GM12878 (cell line): ENCODE measurements around the gene GPC5. TPM values are rescaled to one million over a fixed set of nuclear protein-coding genes. Genes with fewer than 3 reads are reported as not detected.

Experiments used
- ATAC-seq: fragments of 200-7000 bp; cut with Tn5 transposase; 3 replicates; pipeline ENCODE4 v1.9.1; 2020; ENCODE audit warnings: mild to moderate bottlenecking, moderate library complexity
- BruUV-seq: library from RNA; stranded (reverse); fragments of 400-500 nt; replicated peaks from 2 replicates; lab custom pipeline; 2021; lab: Mats Ljungman, UMichigan
- CTCF ChIA-PET: fragments of 300-600 bp; sonication (Branson Sonifier 250); formaldehyde crosslinking; extraction: SDS; loops from one replicate; lab custom pipeline; 2021; ENCODE audit warnings: inconsistent platforms; lab: Yijun Ruan, JAX
- POLR2A ChIA-PET: fragments of 350-600 bp; formaldehyde crosslinking; extraction: SDS; loops from one replicate; lab custom pipeline; 2021; ENCODE audit warnings: inconsistent platforms; lab: Charles Lee
- RAD21 ChIA-PET: fragments of 300-600 bp; sonication (Branson Sonifier 250); formaldehyde crosslinking; loops from one replicate; lab custom pipeline; 2023; ENCODE audit warnings: antibody characterized with exemption; ENCODE audit not compliant: unreplicated experiment; lab: Charles Lee
- SMC1A ChIA-PET: fragments of 300-600 bp; sonication (Branson Sonifier 250); formaldehyde crosslinking; loops from one replicate; lab custom pipeline; 2023; ENCODE audit not compliant: unreplicated experiment, uncharacterized antibody; lab: Charles Lee
- DNase-seq: peaks from one replicate; pipeline ENCODE4 v3.0.0-alpha.2; 2011; ENCODE audit warnings: low read depth, low spot score
- FAIRE-seq: peaks from 3 replicates; lab custom pipeline; 2011; peaks lifted over from hg19 to GRCh38; lab: Jason Lieb, UNC
- H2AFZ ChIP-seq: 2 replicates; pipeline ENCODE4 v1.6.0; 2011; ENCODE audit warnings: low read depth, low read length, control low read depth; ENCODE audit not compliant: control insufficient read depth
- H3K27ac ChIP-seq: 2 replicates; pipeline ENCODE4 v1.5.1; 2011; ENCODE audit warnings: control low read depth; ENCODE audit not compliant: control insufficient read depth, insufficient read depth
- H3K27me3 ChIP-seq, 2 experiments: replicated peaks in 1 of 2; 2 replicates each; pipeline versions ENCODE4 v1.6.0 to v1.6.1; 2011; ENCODE audit warnings: low read length in 1 of 2; ENCODE audit not compliant: control insufficient read depth in 2 of 2, insufficient read depth in 2 of 2
- H3K36me3 ChIP-seq, 2 experiments: 2 replicates each; pipeline ENCODE4 v1.5.1; 2011; ENCODE audit warnings: low read length in 1 of 2; ENCODE audit not compliant: control insufficient read depth in 2 of 2, insufficient read depth in 2 of 2
- H3K4me1 ChIP-seq: 2 replicates; pipeline ENCODE4 v1.6.1; 2011; ENCODE audit warnings: mild to moderate bottlenecking, low read length, moderate library complexity, mixed read lengths; ENCODE audit not compliant: control insufficient read depth, insufficient read depth
- H3K4me2 ChIP-seq: 2 replicates; pipeline ENCODE4 v1.6.0; 2011; ENCODE audit warnings: control low read depth; ENCODE audit not compliant: control insufficient read depth, insufficient read depth
- H3K4me3 ChIP-seq: fragments of 200-600 bp; sonication (generic); 2 replicates; pipeline ENCODE4 v1.5.1; 2016
- H3K79me2 ChIP-seq: 2 replicates; pipeline ENCODE4 v1.6.0; 2011; ENCODE audit warnings: low read length; ENCODE audit not compliant: control insufficient read depth, insufficient read depth
- H3K9ac ChIP-seq: 2 replicates; pipeline ENCODE4 v1.8.0; 2011; ENCODE audit warnings: low read length, control low read depth, mixed read lengths; ENCODE audit not compliant: control insufficient read depth, insufficient read depth
- H3K9me3 ChIP-seq: replicated peaks from 3 replicates; pipeline ENCODE4 v1.5.1; 2011; ENCODE audit warnings: mild to moderate bottlenecking, low read length; ENCODE audit not compliant: control insufficient read depth, insufficient read depth
- H4K20me1 ChIP-seq: 2 replicates; pipeline ENCODE4 v1.6.0; 2011; ENCODE audit not compliant: control insufficient read depth, insufficient read depth
- CBX3 ChIP-seq: fragments of 200-600 bp; sonication (generic); IDR thresholded peaks from 2 replicates; pipeline ENCODE4 v1.6.1; 2016; ENCODE audit warnings: low read depth, borderline replicate concordance
- CREM ChIP-seq: IDR thresholded peaks from 2 replicates; pipeline ENCODE4 v1.6.1; 2014; ENCODE audit warnings: antibody characterized with exemption, low read depth
- FOS ChIP-seq: IDR thresholded peaks from 3 replicates; pipeline ENCODE4 v1.6.1; 2011; ENCODE audit warnings: borderline replicate concordance; ENCODE audit not compliant: insufficient read length; ENCODE audit errors: extremely low read depth
- GATAD2B ChIP-seq: fragments of 450-650 bp; conservative IDR thresholded peaks from 2 replicates; pipeline ENCODE4 v1.6.1; 2017; ENCODE audit warnings: low read depth, mild to moderate bottlenecking, moderate library complexity
- IKZF2 ChIP-seq, 2 experiments: fragments of 450-650 bp; IDR thresholded peaks; 2 replicates each; pipeline ENCODE4 v1.6.1; 2017; ENCODE audit warnings: mild to moderate bottlenecking in 2 of 2, moderate library complexity in 2 of 2
- JUNB ChIP-seq: IDR thresholded peaks from 2 replicates; pipeline ENCODE4 v1.6.1; 2016; ENCODE audit warnings: antibody characterized with exemption, mild to moderate bottlenecking
- NR2F1 ChIP-seq: fragments of 450-650 bp; conservative IDR thresholded peaks from 2 replicates; pipeline ENCODE4 v1.6.1; 2017; ENCODE audit warnings: mild to moderate bottlenecking
- POLR2A ChIP-seq: IDR thresholded peaks from 2 replicates; pipeline ENCODE4 v1.6.1; 2011; ENCODE audit warnings: low read depth, mild to moderate bottlenecking, low read length
- SUZ12 ChIP-seq: fragments of 200-600 bp; sonication (generic); IDR thresholded peaks from one replicate; pipeline ENCODE4 v1.6.1; 2018; ENCODE audit warnings: antibody characterized with exemption, mild to moderate bottlenecking; ENCODE audit not compliant: unreplicated experiment
- ZNF207 ChIP-seq: fragments of 450-650 bp; IDR thresholded peaks from 2 replicates; pipeline ENCODE4 v1.6.1; 2014; ENCODE audit warnings: antibody characterized with exemption, mild to moderate bottlenecking, borderline replicate concordance
- WGBS: methylation state at CpG from one replicate; pipeline ENCODE4 v1.1.6; 2016; ENCODE audit warnings: low lambda C conversion rate; ENCODE audit not compliant: insufficient replicate concordance, insufficient coverage; ENCODE audit errors: missing lambda C conversion rate; 5-methylcytosine and 5-hydroxymethylcytosine counted together
- in situ Hi-C: fragments of 300-500 bp; cut with MboI; formaldehyde crosslinking; loops from 9 replicates; pipeline ENCODE4 v1.14.3; 2018; ENCODE audit warnings: mixed read lengths
- intact Hi-C: fragments of 100-400 bp; cut with micrococcal nuclease; formaldehyde crosslinking; loops from one replicate; pipeline ENCODE4 v1.14.2; 2022; ENCODE audit not compliant: unreplicated experiment
- polyA plus RNA-seq, 11 experiments: library from polyadenylated mRNA; depleted of rRNA in 4 of 11; unstranded in 6 of 11; stranded (reverse) in 5 of 11; fragments of >200 nt; fragmentation: Nextera tagmentation in 4 of 11; fragmentation: Illumina TruSeq in 1 of 11; extraction: Ambion mirVana in 4 of 11; extraction: Trizol in 1 of 11; gene quantifications; 1 replicate in 1 of 11; 2 replicates in 10 of 11; pipeline versions ENCODE4 v1.2.1 to v1.2.3, GENCODE V29; 2011 to 2016; ENCODE audit warnings: inconsistent platforms in 2 of 11, missing spikeins in 2 of 11, low read depth in 1 of 11
- total RNA-seq, 4 experiments: library from RNA; depleted of rRNA in 3 of 4; stranded (reverse); fragments of >200 nt in 3 of 4; fragmentation: Illumina TruSeq in 1 of 4; extraction: Trizol in 1 of 4; gene quantifications; 2 replicates each; pipeline versions ENCODE4 v1.2.1 to v1.2.3, GENCODE V29; 2013 to 2021
- TF ChIP-seq, protein P1 (sequence below): fragments of 450-650 bp; formaldehyde crosslinking; IDR thresholded peaks from 2 replicates; pipeline ENCODE4 v1.5.0; 2022; ENCODE audit warnings: mild to moderate bottlenecking, missing genetic modification characterization
- TF ChIP-seq, protein P2 (sequence below): fragments of 450-650 bp; IDR thresholded peaks from 2 replicates; pipeline ENCODE4 v1.6.1; 2017; ENCODE audit warnings: mild to moderate bottlenecking, moderate library complexity

The GPC5 gene
- total and polyA plus RNA-seq, 10 of the 15 experiments (the other 5 are each of a cell fraction or from before 2014, with no cell fraction given) = 0.05 to 0.87 (median 0.44) TPM; not detected in 1

DNA sequence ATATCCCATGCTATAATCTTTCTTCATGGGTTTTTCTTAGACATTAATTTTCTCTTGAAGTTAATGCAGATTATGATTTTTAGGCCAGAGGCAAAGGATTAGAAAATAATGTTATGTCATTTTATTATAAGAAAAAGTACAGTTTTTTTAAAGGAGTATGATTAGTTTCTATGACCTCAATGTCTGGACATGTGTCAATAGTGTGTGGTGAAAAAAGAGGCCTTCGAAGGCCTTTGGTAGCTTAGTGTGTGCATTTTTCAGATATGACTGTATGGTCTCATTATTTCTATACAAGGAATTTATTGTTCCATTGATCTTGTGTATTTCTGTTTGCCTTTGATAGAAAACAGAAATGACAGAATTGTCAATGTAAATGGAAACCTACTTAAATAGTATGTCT lies 195.6 kb downstream of the GPC5 start:
- Histone ChIP-seq H3K4me3 (no peak overlapping the region), H3K4me1 (no peaks in the 10 kb centered on the region), H4K20me1 (no peaks in the 10 kb centered on the region), H3K9ac (no peak overlapping the region), H3K79me2 (no peaks in the 10 kb centered on the region), H3K36me3 (no peaks in the 10 kb centered on the region), H3K9me3 (no peaks in the 10 kb centered on the region), H3K27ac (no peak overlapping the region), H2AFZ (no peak overlapping the region), H3K27me3 (no peaks in the 10 kb centered on the region), H3K4me2 (no peak overlapping the region)
- DNase-seq = no peak
- ChIA-PET RAD21 (interaction anchor here (0.7 kb wide), 1 partner anchor 15 kb away, joined by 3 read pairs; no protein-coding TSS in a partner anchor), CTCF (no interaction called here), POLR2A (no interaction called here), SMC1A (interaction anchor here (0.6 kb wide), 1 partner anchor 1390 kb away, joined by 3 read pairs; no protein-coding TSS in a partner anchor)
- FAIRE-seq = no peak
- in situ Hi-C loops (no loop called here), intact Hi-C loops (no loop called here)
- no peak for TF ChIP-seq GATAD2B
- TF ChIP-seq, protein P1, sequence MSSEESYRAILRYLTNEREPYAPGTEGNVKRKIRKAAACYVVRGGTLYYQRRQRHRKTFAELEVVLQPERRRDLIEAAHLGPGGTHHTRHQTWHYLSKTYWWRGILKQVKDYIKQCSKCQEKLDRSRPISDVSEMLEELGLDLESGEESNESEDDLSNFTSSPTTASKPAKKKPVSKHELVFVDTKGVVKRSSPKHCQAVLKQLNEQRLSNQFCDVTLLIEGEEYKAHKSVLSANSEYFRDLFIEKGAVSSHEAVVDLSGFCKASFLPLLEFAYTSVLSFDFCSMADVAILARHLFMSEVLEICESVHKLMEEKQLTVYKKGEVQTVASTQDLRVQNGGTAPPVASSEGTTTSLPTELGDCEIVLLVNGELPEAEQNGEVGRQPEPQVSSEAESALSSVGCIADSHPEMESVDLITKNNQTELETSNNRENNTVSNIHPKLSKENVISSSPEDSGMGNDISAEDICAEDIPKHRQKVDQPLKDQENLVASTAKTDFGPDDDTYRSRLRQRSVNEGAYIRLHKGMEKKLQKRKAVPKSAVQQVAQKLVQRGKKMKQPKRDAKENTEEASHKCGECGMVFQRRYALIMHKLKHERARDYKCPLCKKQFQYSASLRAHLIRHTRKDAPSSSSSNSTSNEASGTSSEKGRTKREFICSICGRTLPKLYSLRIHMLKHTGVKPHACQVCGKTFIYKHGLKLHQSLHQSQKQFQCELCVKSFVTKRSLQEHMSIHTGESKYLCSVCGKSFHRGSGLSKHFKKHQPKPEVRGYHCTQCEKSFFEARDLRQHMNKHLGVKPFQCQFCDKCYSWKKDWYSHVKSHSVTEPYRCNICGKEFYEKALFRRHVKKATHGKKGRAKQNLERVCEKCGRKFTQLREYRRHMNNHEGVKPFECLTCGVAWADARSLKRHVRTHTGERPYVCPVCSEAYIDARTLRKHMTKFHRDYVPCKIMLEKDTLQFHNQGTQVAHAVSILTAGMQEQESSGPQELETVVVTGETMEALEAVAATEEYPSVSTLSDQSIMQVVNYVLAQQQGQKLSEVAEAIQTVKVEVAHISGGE (CRISPR knock-in tag) = no peak
- no peak for TF ChIP-seq POLR2A
- TF ChIP-seq SUZ12 = no peak
- TF ChIP-seq CBX3 = no peak
- no peak for TF ChIP-seq JUNB
- TF ChIP-seq ZNF207 = no peak
- TF ChIP-seq IKZF2 (IDR thresholded peaks at IDR 0.05) = no peak
- no peak for TF ChIP-seq CREM
- TF ChIP-seq NR2F1 = no peak
- TF ChIP-seq FOS = no peak
- TF ChIP-seq, protein P2, sequence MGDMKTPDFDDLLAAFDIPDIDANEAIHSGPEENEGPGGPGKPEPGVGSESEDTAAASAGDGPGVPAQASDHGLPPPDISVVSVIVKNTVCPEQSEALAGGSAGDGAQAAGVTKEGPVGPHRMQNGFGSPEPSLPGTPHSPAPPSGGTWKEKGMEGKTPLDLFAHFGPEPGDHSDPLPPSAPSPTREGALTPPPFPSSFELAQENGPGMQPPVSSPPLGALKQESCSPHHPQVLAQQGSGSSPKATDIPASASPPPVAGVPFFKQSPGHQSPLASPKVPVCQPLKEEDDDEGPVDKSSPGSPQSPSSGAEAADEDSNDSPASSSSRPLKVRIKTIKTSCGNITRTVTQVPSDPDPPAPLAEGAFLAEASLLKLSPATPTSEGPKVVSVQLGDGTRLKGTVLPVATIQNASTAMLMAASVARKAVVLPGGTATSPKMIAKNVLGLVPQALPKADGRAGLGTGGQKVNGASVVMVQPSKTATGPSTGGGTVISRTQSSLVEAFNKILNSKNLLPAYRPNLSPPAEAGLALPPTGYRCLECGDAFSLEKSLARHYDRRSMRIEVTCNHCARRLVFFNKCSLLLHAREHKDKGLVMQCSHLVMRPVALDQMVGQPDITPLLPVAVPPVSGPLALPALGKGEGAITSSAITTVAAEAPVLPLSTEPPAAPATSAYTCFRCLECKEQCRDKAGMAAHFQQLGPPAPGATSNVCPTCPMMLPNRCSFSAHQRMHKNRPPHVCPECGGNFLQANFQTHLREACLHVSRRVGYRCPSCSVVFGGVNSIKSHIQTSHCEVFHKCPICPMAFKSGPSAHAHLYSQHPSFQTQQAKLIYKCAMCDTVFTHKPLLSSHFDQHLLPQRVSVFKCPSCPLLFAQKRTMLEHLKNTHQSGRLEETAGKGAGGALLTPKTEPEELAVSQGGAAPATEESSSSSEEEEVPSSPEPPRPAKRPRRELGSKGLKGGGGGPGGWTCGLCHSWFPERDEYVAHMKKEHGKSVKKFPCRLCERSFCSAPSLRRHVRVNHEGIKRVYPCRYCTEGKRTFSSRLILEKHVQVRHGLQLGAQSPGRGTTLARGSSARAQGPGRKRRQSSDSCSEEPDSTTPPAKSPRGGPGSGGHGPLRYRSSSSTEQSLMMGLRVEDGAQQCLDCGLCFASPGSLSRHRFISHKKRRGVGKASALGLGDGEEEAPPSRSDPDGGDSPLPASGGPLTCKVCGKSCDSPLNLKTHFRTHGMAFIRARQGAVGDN = no peak
- BruUV-seq = no TSS peak
- WGBS = 4% methylated on average over 1 of the region's 1 CpG
- ATAC-seq = no peak
